Erythroblast (primary cell): ENCODE measurements around the gene HIGD2B.
"Not testable (repeated sequence)": the region's sequence is repeated elsewhere in the genome, so short reads cannot be mapped to it uniquely, and the experiment has no call there.

Experiments used
- GATA1 ChIP-seq: IDR thresholded peaks from 2 replicates; pipeline ENCODE4 v1.6.1; 2011; ENCODE audit warnings: low read depth, mild to moderate bottlenecking, control low read depth, low read length, moderate library complexity
- POLR2A ChIP-seq: IDR thresholded peaks from 2 replicates; pipeline ENCODE4 v1.6.1; 2011; ENCODE audit warnings: mild to moderate bottlenecking, low read length

- not testable (repeated sequence) for TF ChIP-seq POLR2A, GATA1
Observed at GRCh38 chr15:72642271-72642670, 43.7 kb downstream of the HIGD2B start.
